GM21786 (cell line): ENCODE results near the gene MPRIP.

ENCODE experiments used
- ATAC-seq: cut with Tn5 transposase; IDR thresholded peaks from one replicate; pipeline ENCODE4 v1.9.1; 2021; ENCODE audit not compliant: unreplicated experiment

Gene MPRIP

GRCh38 chr17:17066021-17066420 is 23.8 kb downstream of the MPRIP start:
- no peak for ATAC-seq

- ATAC-seq = no peak
These were observed 25.0 kb downstream of the MPRIP start for GRCh38 chr17:17067257-17067656.

- no peak for ATAC-seq
These were observed 27.6 kb downstream of the MPRIP start for GRCh38 chr17:17069849-17070248.

- ATAC-seq = no peak
These were observed 28.7 kb downstream of the MPRIP start for GRCh38 chr17:17070931-17071330.

GRCh38 chr17:17071531-17072360 is 29.5 kb downstream of the MPRIP start:
- no peak for ATAC-seq

GRCh38 chr17:17072546-17072945 is 30.3 kb downstream of the MPRIP start:
- no peak for ATAC-seq

GRCh38 chr17:17073030-17073564 is 30.8 kb downstream of the MPRIP start:
- no peak for ATAC-seq

- no peak for ATAC-seq
These were observed 31.5 kb downstream of the MPRIP start for GRCh38 chr17:17073581-17074403.

- ATAC-seq = no peak
These were observed 33.0 kb downstream of the MPRIP start for GRCh38 chr17:17075125-17075781.

- no peak for ATAC-seq
These were observed 33.8 kb downstream of the MPRIP start for GRCh38 chr17:17076066-17076465.

GRCh38 chr17:17077101-17077500 is 34.8 kb downstream of the MPRIP start:
- no peak for ATAC-seq

GRCh38 chr17:17077861-17078732 is 35.8 kb downstream of the MPRIP start:
- no peak for ATAC-seq

GRCh38 chr17:17078832-17079231 is 36.6 kb downstream of the MPRIP start:
- ATAC-seq = no peak

- ATAC-seq = no peak
These were observed 37.1 kb downstream of the MPRIP start for GRCh38 chr17:17079336-17079735.

- no peak for ATAC-seq
These were observed 37.5 kb downstream of the MPRIP start for GRCh38 chr17:17079761-17080160.

GRCh38 chr17:17080181-17080631 is 37.9 kb downstream of the MPRIP start:
- ATAC-seq = no peak

- ATAC-seq = no peak
These were observed 38.5 kb downstream of the MPRIP start for GRCh38 chr17:17080781-17081180.

- ATAC-seq = no peak
These were observed 39.2 kb downstream of the MPRIP start for GRCh38 chr17:17081304-17081940.

GRCh38 chr17:17082878-17083277 is 40.6 kb downstream of the MPRIP start:
- no peak for ATAC-seq

GRCh38 chr17:17084317-17084835 is 42.1 kb downstream of the MPRIP start:
- no peak for ATAC-seq
